HepG2 (cell line): ENCODE data around the gene PHF23.

ENCODE experiments used
- ATF3 ChIP-seq: sonication (generic); formaldehyde crosslinking; IDR thresholded peaks from 2 replicates; pipeline ENCODE4 v1.4.0; 2020; ENCODE audit warnings: missing genetic modification reagents
- CBX2 ChIP-seq, 2 experiments: fragments of 200-600 bp in 1 of 2; sonication (generic); formaldehyde crosslinking in 1 of 2; IDR thresholded peaks; 2 replicates each; pipeline versions ENCODE4 v1.7.0 to v1.8.1; 2018 to 2022; ENCODE audit warnings: low read depth in 2 of 2, low read length in 1 of 2, mild to moderate bottlenecking in 1 of 2, missing genetic modification reagents in 1 of 2
- CREB1 ChIP-seq, 2 experiments: fragments of 450-650 bp in 1 of 2; IDR thresholded peaks; 2 replicates each; pipeline ENCODE4 v1.6.1; 2016 to 2017; ENCODE audit warnings: control low read depth in 1 of 2, mild to moderate bottlenecking in 1 of 2, missing compliant biosample characterization in 1 of 2, missing genetic modification characterization in 1 of 2
- CTCF ChIP-seq: sonication (generic); formaldehyde crosslinking; IDR thresholded peaks from 2 replicates; pipeline ENCODE4 v1.5.0; 2020; ENCODE audit warnings: mild to moderate bottlenecking, missing genetic modification reagents, moderate library complexity
- SMAD1 ChIP-seq: sonication (generic); formaldehyde crosslinking; IDR thresholded peaks from 2 replicates; pipeline ENCODE4 v1.4.0; 2020; ENCODE audit warnings: missing genetic modification reagents, low read depth, mild to moderate bottlenecking, borderline replicate concordance
- ZBTB25 ChIP-seq: IDR thresholded peaks from 2 replicates; pipeline ENCODE4 v1.6.1; 2018; ENCODE audit warnings: missing genetic modification reagents

- TF ChIP-seq CREB1 (IDR thresholded peaks at IDR 0.05) (no peak), CREB1 (CRISPR knock-in tag; IDR thresholded peaks at IDR 0.05) (no peak), CBX2 (IDR thresholded peaks at IDR 0.05; ENCODE audit: low read depth, low read length) (no peak), CBX2 (CRISPR knock-in tag; IDR thresholded peaks at IDR 0.05; ENCODE audit: low read depth) (no peak), SMAD1 (CRISPR knock-in tag) (no peak), ATF3 (no peak), CTCF (CRISPR knock-in tag) (no peak), ZBTB25 (CRISPR knock-in tag) (no peak)
Measured at GRCh38 chr17:7221278-7222092, 17.8 kb downstream of the PHF23 start.
